ENCODE data around the gene RNF112. TPM values are rescaled to one million over a fixed set of nuclear protein-coding genes. Genes with fewer than 3 reads are reported as not detected.
A peak's percentile ranks its signal among the peaks of the same experiment; 100 is the strongest.

Gene RNF112
- total RNA-seq, 1 donor from 2014 or later, result 0.36 TPM

- TF ChIP-seq EZH2 (IDR thresholded peaks at IDR 0.05; ENCODE audit: insufficient read depth, low read length), result no peak
- TF ChIP-seq CTCF (IDR thresholded peaks at IDR 0.05; ENCODE audit: insufficient read depth, low read depth, low read length), result no peak
- Histone ChIP-seq H3K4me2 (ENCODE audit: low read length) (no peak overlapping the region), H2AFZ (ENCODE audit: low read depth, low read length) (no peak overlapping the region), H3K27me3 (ENCODE audit: insufficient read depth, low read length) (no peaks in the 10 kb centered on the region), H3K36me3 (ENCODE audit: insufficient read depth, low read length) (no peaks in the 10 kb centered on the region), H3K4me1 (ENCODE audit: insufficient read depth, low read length) (peaks cover 10% of the 10 kb centered on the region), H3K9me3 (ENCODE audit: insufficient read depth, low read depth, low read length) (no peaks in the 10 kb centered on the region), H3K9ac (ENCODE audit: low read length) (no peak overlapping the region), H3K4me3 (ENCODE audit: insufficient read depth, low read depth, low read length) (no peak overlapping the region), H3K27ac (ENCODE audit: low read depth, low read length) (no peak overlapping the region), H3K79me2 (ENCODE audit: insufficient read depth, low read length) (no peaks in the 10 kb centered on the region), H4K20me1 (ENCODE audit: insufficient read depth, low read length) (no peaks in the 10 kb centered on the region)
- H3K4me3 Mint-ChIP-seq (ENCODE audit: unreplicated experiment), result no peak overlapping the region
- H3K27ac Mint-ChIP-seq (ENCODE audit: unreplicated experiment), result no peak overlapping the region
- FAIRE-seq (no peak), DNase-seq (ENCODE audit: low read depth) (no peak)
- H3K4me1 Mint-ChIP-seq (ENCODE audit: low read depth, unreplicated experiment), result peaks cover 8% of the 10 kb centered on the region
- H3K27me3 Mint-ChIP-seq (ENCODE audit: low read depth, unreplicated experiment), result no peaks in the 10 kb centered on the region
- H3K9me3 Mint-ChIP-seq (ENCODE audit: unreplicated experiment), result no peaks in the 10 kb centered on the region
- H3K36me3 Mint-ChIP-seq (ENCODE audit: low read depth, unreplicated experiment), result no peaks in the 10 kb centered on the region
These were observed 38.0 kb upstream of the RNF112 start for GRCh38 chr17:19372866-19373504.

GRCh38 chr17:19374136-19374535 is 36.9 kb upstream of the RNF112 start:
- H3K4me1 Mint-ChIP-seq (ENCODE audit: low read depth, unreplicated experiment), result peaks cover 9% of the 10 kb centered on the region

More at GRCh38 chr17:19374136-19374535, 36.9 kb upstream of the RNF112 start:
- TF ChIP-seq EZH2 (IDR thresholded peaks at IDR 0.05; ENCODE audit: insufficient read depth, low read length) (no peak), CTCF (IDR thresholded peaks at IDR 0.05; ENCODE audit: insufficient read depth, low read depth, low read length) (no peak)
- Histone ChIP-seq H3K4me3 (ENCODE audit: insufficient read depth, low read depth, low read length) (no peak overlapping the region), H3K36me3 (ENCODE audit: insufficient read depth, low read length) (no peaks in the 10 kb centered on the region), H2AFZ (ENCODE audit: low read depth, low read length) (no peak overlapping the region), H3K79me2 (ENCODE audit: insufficient read depth, low read length) (peaks cover 8% of the 10 kb centered on the region), H3K27ac (ENCODE audit: low read depth, low read length) (no peak overlapping the region), H3K27me3 (ENCODE audit: insufficient read depth, low read length) (no peaks in the 10 kb centered on the region), H3K9ac (ENCODE audit: low read length) (no peak overlapping the region), H4K20me1 (ENCODE audit: insufficient read depth, low read length) (peaks cover 5% of the 10 kb centered on the region), H3K4me1 (ENCODE audit: insufficient read depth, low read length) (peaks cover 7% of the 10 kb centered on the region), H3K4me2 (ENCODE audit: low read length) (no peak overlapping the region), H3K9me3 (ENCODE audit: insufficient read depth, low read depth, low read length) (no peaks in the 10 kb centered on the region)
- no peaks in the 10 kb centered on the region for H3K9me3 Mint-ChIP-seq (ENCODE audit: unreplicated experiment)
- FAIRE-seq, result no peak
- no peaks in the 10 kb centered on the region for H3K27me3 Mint-ChIP-seq (ENCODE audit: low read depth, unreplicated experiment)
- no peak overlapping the region for H3K27ac Mint-ChIP-seq (ENCODE audit: unreplicated experiment)
- DNase-seq (ENCODE audit: low read depth), result peak; percentile 14
- H3K36me3 Mint-ChIP-seq (ENCODE audit: low read depth, unreplicated experiment), result no peaks in the 10 kb centered on the region
- H3K4me3 Mint-ChIP-seq (ENCODE audit: unreplicated experiment), result no peak overlapping the region

Measured in astrocyte (in vitro differentiated cells and primary cell).